Measurements from ENCODE around the gene ZNF93.
"Not testable (repeated sequence)": the region's sequence is repeated elsewhere in the genome, so short reads cannot be mapped to it uniquely, and the experiment has no call there.

The ZNF93 gene

GRCh38 chr19:19914596-19914995, 13.8 kb downstream of the ZNF93 start:
- Histone ChIP-seq H3K4me2 (ENCODE audit: insufficient read depth, low read length, poor library complexity, severe bottlenecking) (no peak overlapping the region), H3K4ac (ENCODE audit: low read length) (no peak overlapping the region), H3K23ac (ENCODE audit: low read depth, low read length, poor library complexity) (no peak overlapping the region), H2BK5ac (ENCODE audit: low read length) (no peak overlapping the region), H3K14ac (ENCODE audit: low read length) (no peak overlapping the region), H2BK12ac (ENCODE audit: low read length) (no peak overlapping the region), H3K27me3 (ENCODE audit: control insufficient read depth in 3 of 3, insufficient read depth in 3 of 3, low read depth in 1 of 3, low read length in 3 of 3) (no peaks in the 10 kb centered on the region), H3K9me3 (replicated peaks in 1 of 2; ENCODE audit: control insufficient read depth in 2 of 2, insufficient read depth in 1 of 2, low read depth in 1 of 2, low read length in 2 of 2) (peaks cover 4 to 82% of the 10 kb centered on the region in 2 donors), H4K8ac (ENCODE audit: low read depth, low read length) (no peak overlapping the region), H2AFZ (ENCODE audit: low read length) (no peak overlapping the region), H3K4me3 (ENCODE audit: low read length in 2 of 2) (no peak overlapping the region), H2BK15ac (ENCODE audit: low read length) (no peak overlapping the region), H3K36me3 (replicated peaks in 1 of 2; ENCODE audit: control insufficient read depth in 2 of 2, insufficient read depth in 2 of 2, low read length in 2 of 2) (peaks cover 13 to 85% of the 10 kb centered on the region in 2 donors), H3K9ac (ENCODE audit: low read depth, low read length, poor library complexity) (no peak overlapping the region), H2BK120ac (ENCODE audit: low read depth, low read length) (no peak overlapping the region), H3K27ac (replicated peaks; ENCODE audit: low read length) (no peak overlapping the region), H3K79me1 (ENCODE audit: low read depth, low read length) (no peaks in the 10 kb centered on the region), H3K4me1 (ENCODE audit: control insufficient read depth in 2 of 2, insufficient read depth in 1 of 2, low read depth in 1 of 2, low read length in 2 of 2) (no peaks in the 10 kb centered on the region), H3K18ac (ENCODE audit: low read length) (no peak overlapping the region), H4K91ac (ENCODE audit: low read depth, low read length, poor library complexity) (no peak overlapping the region), H2AK5ac (ENCODE audit: low read depth, low read length) (no peak overlapping the region)
- DNase-seq (ENCODE audit: low spot score) = no peak
- no CpG with 5 or more reads among the region's 3 CpGs for WGBS, 2 donors (ENCODE audit: extremely low coverage in 2 of 2, insufficient read length in 2 of 2, insufficient replicate concordance in 1 of 2)

- not testable (repeated sequence) for H3K4me1 ChIP-seq (ENCODE audit: control insufficient read depth in 2 of 2, insufficient read depth in 1 of 2, low read depth in 1 of 2, low read length in 2 of 2); H3K18ac ChIP-seq (ENCODE audit: low read length); DNase-seq (ENCODE audit: low spot score); H3K4ac ChIP-seq (ENCODE audit: low read length); H2BK15ac ChIP-seq (ENCODE audit: low read length); H4K91ac ChIP-seq (ENCODE audit: low read depth, low read length, poor library complexity); H2AK5ac ChIP-seq (ENCODE audit: low read depth, low read length); H3K23ac ChIP-seq (ENCODE audit: low read depth, low read length, poor library complexity); H2AFZ ChIP-seq (ENCODE audit: low read length); H3K4me2 ChIP-seq (ENCODE audit: insufficient read depth, low read length, poor library complexity, severe bottlenecking); H2BK120ac ChIP-seq (ENCODE audit: low read depth, low read length); H3K4me3 ChIP-seq (ENCODE audit: low read length in 2 of 2); H3K14ac ChIP-seq (ENCODE audit: low read length); H2BK5ac ChIP-seq (ENCODE audit: low read length); H4K8ac ChIP-seq (ENCODE audit: low read depth, low read length); H2BK12ac ChIP-seq (ENCODE audit: low read length); H3K27ac ChIP-seq (replicated peaks; ENCODE audit: low read length); H3K9ac ChIP-seq (ENCODE audit: low read depth, low read length, poor library complexity); H3K27me3 ChIP-seq (ENCODE audit: control insufficient read depth in 3 of 3, insufficient read depth in 3 of 3, low read depth in 1 of 3, low read length in 3 of 3); H3K79me1 ChIP-seq (ENCODE audit: low read depth, low read length)
- Histone ChIP-seq H3K36me3 (replicated peaks in 1 of 2; ENCODE audit: control insufficient read depth in 2 of 2, insufficient read depth in 2 of 2, low read length in 2 of 2) (peaks cover 40 to 98% of the 10 kb centered on the region in 2 donors), H3K9me3 (replicated peaks in 1 of 2; ENCODE audit: control insufficient read depth in 2 of 2, insufficient read depth in 1 of 2, low read depth in 1 of 2, low read length in 2 of 2) (peaks cover 29 to 98% of the 10 kb centered on the region in 2 donors)
- no CpG with 5 or more reads among the region's 7 CpGs for WGBS, 2 donors (ENCODE audit: extremely low coverage in 2 of 2, insufficient read length in 2 of 2, insufficient replicate concordance in 1 of 2)
These were observed 29.7 kb downstream of the ZNF93 start for GRCh38 chr19:19930417-19930816.

GRCh38 chr19:19933432-19934314, 32.9 kb downstream of the ZNF93 start:
- not testable (repeated sequence) for H3K4me1 ChIP-seq (ENCODE audit: control insufficient read depth in 2 of 2, insufficient read depth in 1 of 2, low read depth in 1 of 2, low read length in 2 of 2); H2BK15ac ChIP-seq (ENCODE audit: low read length); H3K4me2 ChIP-seq (ENCODE audit: insufficient read depth, low read length, poor library complexity, severe bottlenecking); H4K8ac ChIP-seq (ENCODE audit: low read depth, low read length); H3K9ac ChIP-seq (ENCODE audit: low read depth, low read length, poor library complexity); H2BK120ac ChIP-seq (ENCODE audit: low read depth, low read length); H3K27me3 ChIP-seq (ENCODE audit: control insufficient read depth in 3 of 3, insufficient read depth in 3 of 3, low read depth in 1 of 3, low read length in 3 of 3); H3K18ac ChIP-seq (ENCODE audit: low read length); H2BK5ac ChIP-seq (ENCODE audit: low read length); H3K4ac ChIP-seq (ENCODE audit: low read length); H3K14ac ChIP-seq (ENCODE audit: low read length); H3K23ac ChIP-seq (ENCODE audit: low read depth, low read length, poor library complexity); H2AFZ ChIP-seq (ENCODE audit: low read length); H3K79me1 ChIP-seq (ENCODE audit: low read depth, low read length); H3K27ac ChIP-seq (replicated peaks; ENCODE audit: low read length); H4K91ac ChIP-seq (ENCODE audit: low read depth, low read length, poor library complexity); H2AK5ac ChIP-seq (ENCODE audit: low read depth, low read length); H3K4me3 ChIP-seq (ENCODE audit: low read length in 2 of 2); H2BK12ac ChIP-seq (ENCODE audit: low read length)
- DNase-seq (ENCODE audit: low spot score) = peak; percentile 1
- WGBS, 2 donors (ENCODE audit: extremely low coverage in 2 of 2, insufficient read length in 2 of 2, insufficient replicate concordance in 1 of 2) = no CpG with 5 or more reads among the region's 3 CpGs
- H3K9me3 ChIP-seq (replicated peaks in 1 of 2; ENCODE audit: control insufficient read depth in 2 of 2, insufficient read depth in 1 of 2, low read depth in 1 of 2, low read length in 2 of 2) = peaks cover 21 to 93% of the 10 kb centered on the region in 2 donors
- H3K36me3 ChIP-seq (replicated peaks in 1 of 2; ENCODE audit: control insufficient read depth in 2 of 2, insufficient read depth in 2 of 2, low read length in 2 of 2) = peaks cover 24 to 70% of the 10 kb centered on the region in 2 donors

- no peak overlapping the region for H3K18ac ChIP-seq (ENCODE audit: low read length)
- no peak overlapping the region for H2BK15ac ChIP-seq (ENCODE audit: low read length)
- WGBS, 2 donors (ENCODE audit: extremely low coverage in 2 of 2, insufficient read length in 2 of 2, insufficient replicate concordance in 1 of 2) = no CpG with 5 or more reads among the region's 2 CpGs
- no peak overlapping the region for H2BK5ac ChIP-seq (ENCODE audit: low read length)
- no peak overlapping the region for H3K4ac ChIP-seq (ENCODE audit: low read length)
- H3K36me3 ChIP-seq (replicated peaks in 1 of 2; ENCODE audit: control insufficient read depth in 2 of 2, insufficient read depth in 2 of 2, low read length in 2 of 2) = peaks cover 11 to 35% of the 10 kb centered on the region in 2 donors
- DNase-seq (ENCODE audit: low spot score) = no peak
- no peak overlapping the region for H3K9ac ChIP-seq (ENCODE audit: low read depth, low read length, poor library complexity)
- peaks cover 0 to 2% (median 0%) of the 10 kb centered on the region in 3 experiments for H3K27me3 ChIP-seq (ENCODE audit: control insufficient read depth in 3 of 3, insufficient read depth in 3 of 3, low read depth in 1 of 3, low read length in 3 of 3)
- no peak overlapping the region for H2AFZ ChIP-seq (ENCODE audit: low read length)
- H3K4me3 ChIP-seq (ENCODE audit: low read length in 2 of 2) = no peak overlapping the region
- H2BK120ac ChIP-seq (ENCODE audit: low read depth, low read length) = no peak overlapping the region
- H4K91ac ChIP-seq (ENCODE audit: low read depth, low read length, poor library complexity) = no peak overlapping the region
- H3K14ac ChIP-seq (ENCODE audit: low read length) = no peak overlapping the region
- H3K4me1 ChIP-seq (ENCODE audit: control insufficient read depth in 2 of 2, insufficient read depth in 1 of 2, low read depth in 1 of 2, low read length in 2 of 2) = no peaks in the 10 kb centered on the region
- no peak overlapping the region for H4K8ac ChIP-seq (ENCODE audit: low read depth, low read length)
- H3K27ac ChIP-seq (replicated peaks; ENCODE audit: low read length) = no peak overlapping the region
- no peak overlapping the region for H2BK12ac ChIP-seq (ENCODE audit: low read length)
- H3K9me3 ChIP-seq (replicated peaks in 1 of 2; ENCODE audit: control insufficient read depth in 2 of 2, insufficient read depth in 1 of 2, low read depth in 1 of 2, low read length in 2 of 2) = peaks cover 19 to 57% of the 10 kb centered on the region in 2 donors
- no peak overlapping the region for H3K23ac ChIP-seq (ENCODE audit: low read depth, low read length, poor library complexity)
- no peak overlapping the region for H2AK5ac ChIP-seq (ENCODE audit: low read depth, low read length)
- no peaks in the 10 kb centered on the region for H3K79me1 ChIP-seq (ENCODE audit: low read depth, low read length)
- H3K4me2 ChIP-seq (ENCODE audit: insufficient read depth, low read length, poor library complexity, severe bottlenecking) = no peak overlapping the region
These were observed 36.7 kb downstream of the ZNF93 start for GRCh38 chr19:19937403-19937802.
